Upper lobe of left lung (tissue), 6 donors: ENCODE results near the gene PLEKHG2. TPM values are rescaled to one million over a fixed set of nuclear protein-coding genes. Genes with fewer than 3 reads are reported as not detected.

Source experiments
- ATAC-seq, 2 donors: fragments of 200-7000 bp; cut with Tn5 transposase; one replicate each; pipeline ENCODE4 v1.9.1; 2022; ENCODE audit warnings: mild to moderate bottlenecking in 2 of 2, moderate library complexity in 2 of 2; ENCODE audit not compliant: low FRiP score in 2 of 2
- DNase-seq, 2 donors: peaks; one replicate each; pipeline ENCODE4 v3.0.0-alpha.2; 2019 to 2020
- H3K27ac ChIP-seq, 4 donors: fragments of 200-600 bp; sonication (generic); one replicate each; pipeline ENCODE4 v1.5.1; 2016 to 2019
- H3K27me3 ChIP-seq, 4 donors: fragments of 200-600 bp; sonication (generic); one replicate each; pipeline ENCODE4 v1.5.1; 2017 to 2019
- H3K36me3 ChIP-seq, 4 donors: fragments of 200-600 bp; sonication (generic); one replicate each; pipeline ENCODE4 v1.5.1; 2016 to 2019
- H3K4me1 ChIP-seq, 4 donors: fragments of 200-600 bp; sonication (generic); one replicate each; pipeline ENCODE4 v1.5.1; 2018 to 2019
- H3K4me3 ChIP-seq, 4 donors: fragments of 200-600 bp; sonication (generic); one replicate each; pipeline ENCODE4 v1.5.1; 2017 to 2019; ENCODE audit warnings: mild to moderate bottlenecking in 2 of 4, moderate library complexity in 1 of 4
- H3K9me3 ChIP-seq, 4 donors: fragments of 200-600 bp; sonication (generic); one replicate each; pipeline ENCODE4 v1.5.1; 2018 to 2019
- EP300 ChIP-seq, 4 donors: sonication (generic); formaldehyde crosslinking; IDR thresholded peaks; one replicate each; pipeline ENCODE4 v1.5.1; 2017; ENCODE audit warnings: antibody characterized with exemption in 4 of 4, control low read depth in 2 of 4
- POLR2A ChIP-seq, 4 donors: fragments of 450-650 bp; IDR thresholded peaks; one replicate each; pipeline ENCODE4 v1.5.1; 2016 to 2017; ENCODE audit warnings: antibody characterized with exemption in 4 of 4, mild to moderate bottlenecking in 2 of 4
- POLR2AphosphoS5 ChIP-seq, 2 donors: sonication (generic); formaldehyde crosslinking; IDR thresholded peaks; one replicate each; pipeline ENCODE4 v1.5.1; 2017; ENCODE audit warnings: antibody characterized with exemption in 2 of 2
- WGBS, 2 donors: methylation state at CpG; one replicate each; pipeline ENCODE4 v1.1.5; 2017 to 2018; 5-methylcytosine and 5-hydroxymethylcytosine counted together
- total RNA-seq, 6 donors: library from RNA; depleted of rRNA in 4 of 6; stranded (reverse); fragments of >200 nt in 4 of 6; gene quantifications; one replicate each; pipeline versions ENCODE4 v1.1.0 to v1.2.1, GENCODE V29; 2016 to 2021
- TF ChIP-seq, protein P1 (sequence below), 6 experiments: fragments of 450-650 bp in 4 of 6; fragments of 200-600 bp in 2 of 6; sonication (generic) in 2 of 6; IDR thresholded peaks; one replicate each; pipeline ENCODE4 v1.5.1; 2016 to 2019; ENCODE audit warnings: antibody characterized with exemption in 6 of 6
- donor health status: DM: no; HTN: no; CAD: no; lungs with moderate emphysema.
- donor health status: DM: no; HTN: yes; CAD: no; lungs with severe emphysema.

Gene PLEKHG2
- total RNA-seq, 6 donors from 2014 or later: 15.8 to 48.1 (median 29.0) TPM

DNA sequence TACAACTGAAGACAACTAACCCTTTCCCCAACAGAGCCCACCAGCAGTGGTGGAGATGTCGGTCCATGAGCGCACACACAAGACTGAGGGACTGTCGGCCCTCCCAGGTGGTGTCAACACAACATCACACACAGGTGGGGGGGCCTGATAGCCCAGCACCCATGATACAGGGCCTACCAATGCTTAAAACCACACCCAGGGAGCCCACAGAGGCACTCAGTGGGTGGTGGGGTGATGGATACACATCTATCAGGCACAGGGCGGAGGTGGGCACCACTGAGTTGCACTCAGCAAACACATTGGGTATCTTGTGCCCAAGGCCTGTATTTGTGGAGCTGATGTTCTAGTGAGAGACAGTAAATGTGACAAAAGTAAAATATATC lies 12.8 kb upstream of the PLEKHG2 start:
- no peak overlapping the region for H3K4me3 ChIP-seq
- DNase-seq: no peak
- 91 to 100% methylated on average over 4 of the region's 4 CpGs for WGBS, 2 donors
- H3K36me3 ChIP-seq: peaks cover 0 to 28% (median 9%) of the 10 kb centered on the region in 4 donors
- H3K27me3 ChIP-seq: no peaks in the 10 kb centered on the region
- H3K4me1 ChIP-seq: peaks cover 47 to 70% (median 55%) of the 10 kb centered on the region in 4 donors
- ATAC-seq: no peak
- peak overlapping the region; percentile 94 to 100 (median 96) for H3K27ac ChIP-seq
- no peaks in the 10 kb centered on the region for H3K9me3 ChIP-seq
- TF ChIP-seq POLR2AphosphoS5 (IDR thresholded peaks at IDR 0.05) (no peak), EP300 (IDR thresholded peaks at IDR 0.05) (no peak)
- TF ChIP-seq, protein P1, sequence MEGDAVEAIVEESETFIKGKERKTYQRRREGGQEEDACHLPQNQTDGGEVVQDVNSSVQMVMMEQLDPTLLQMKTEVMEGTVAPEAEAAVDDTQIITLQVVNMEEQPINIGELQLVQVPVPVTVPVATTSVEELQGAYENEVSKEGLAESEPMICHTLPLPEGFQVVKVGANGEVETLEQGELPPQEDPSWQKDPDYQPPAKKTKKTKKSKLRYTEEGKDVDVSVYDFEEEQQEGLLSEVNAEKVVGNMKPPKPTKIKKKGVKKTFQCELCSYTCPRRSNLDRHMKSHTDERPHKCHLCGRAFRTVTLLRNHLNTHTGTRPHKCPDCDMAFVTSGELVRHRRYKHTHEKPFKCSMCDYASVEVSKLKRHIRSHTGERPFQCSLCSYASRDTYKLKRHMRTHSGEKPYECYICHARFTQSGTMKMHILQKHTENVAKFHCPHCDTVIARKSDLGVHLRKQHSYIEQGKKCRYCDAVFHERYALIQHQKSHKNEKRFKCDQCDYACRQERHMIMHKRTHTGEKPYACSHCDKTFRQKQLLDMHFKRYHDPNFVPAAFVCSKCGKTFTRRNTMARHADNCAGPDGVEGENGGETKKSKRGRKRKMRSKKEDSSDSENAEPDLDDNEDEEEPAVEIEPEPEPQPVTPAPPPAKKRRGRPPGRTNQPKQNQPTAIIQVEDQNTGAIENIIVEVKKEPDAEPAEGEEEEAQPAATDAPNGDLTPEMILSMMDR (IDR thresholded peaks at IDR 0.05): no peak

DNA sequence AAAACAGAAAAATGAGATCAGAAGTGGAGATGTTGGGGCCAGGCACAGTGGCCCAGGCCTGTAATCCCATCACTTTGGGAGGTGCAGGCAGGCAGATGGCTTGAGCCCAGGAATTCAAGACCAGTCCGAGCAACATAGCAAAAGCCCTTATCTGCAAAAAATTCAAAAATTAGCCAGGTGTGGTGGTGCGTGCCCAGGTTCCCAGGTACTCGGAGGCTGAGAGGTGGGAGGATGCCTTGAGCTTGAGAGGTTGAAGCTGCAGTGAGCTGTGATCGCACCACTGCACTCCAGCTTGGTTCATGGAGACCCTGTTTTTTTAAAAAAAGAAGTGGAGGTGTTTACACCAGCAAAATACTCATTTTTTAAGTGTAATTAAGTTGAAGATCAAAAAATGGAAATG lies 12.4 kb upstream of the PLEKHG2 start:
- ATAC-seq (no peak), DNase-seq (no peak)
- no peaks in the 10 kb centered on the region for H3K9me3 ChIP-seq
- H3K27me3 ChIP-seq: no peaks in the 10 kb centered on the region
- TF ChIP-seq, protein P1 (IDR thresholded peaks at IDR 0.05): no peak
- TF ChIP-seq POLR2A (IDR thresholded peaks at IDR 0.05) (no peak), POLR2AphosphoS5 (IDR thresholded peaks at IDR 0.05) (no peak), EP300 (IDR thresholded peaks at IDR 0.05) (no peak)
- WGBS, 2 donors: 78 to 84% methylated on average over 4 of the region's 4 CpGs
- peaks cover 0 to 24% (median 5%) of the 10 kb centered on the region in 4 donors for H3K36me3 ChIP-seq
- H3K27ac ChIP-seq: peak overlapping the region; percentile 94 to 100 (median 96)
- peaks cover 51 to 74% (median 59%) of the 10 kb centered on the region in 4 donors for H3K4me1 ChIP-seq
- no peak overlapping the region for H3K4me3 ChIP-seq

DNA sequence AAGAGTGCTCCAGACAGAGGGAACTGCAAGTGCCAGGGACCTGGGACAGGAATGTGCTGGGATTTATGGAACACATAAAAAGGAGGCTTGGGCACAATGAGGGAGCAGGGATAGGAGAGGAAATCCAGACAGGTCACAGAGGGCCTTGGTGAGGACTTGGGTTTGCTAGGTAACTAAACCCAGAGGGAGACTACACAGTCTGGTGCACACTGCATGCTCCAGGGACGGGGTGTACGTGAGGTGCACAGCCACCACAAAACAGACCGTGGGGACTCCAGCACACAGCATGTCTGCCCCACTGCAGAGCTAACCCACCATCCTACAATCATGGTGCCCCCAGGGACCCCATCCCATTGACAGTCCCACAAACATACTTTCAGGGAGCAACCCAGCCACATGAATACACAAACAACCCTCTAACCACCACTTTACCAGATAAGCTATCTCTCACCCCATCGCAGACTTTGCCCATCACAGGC lies 11.4 kb upstream of the PLEKHG2 start:
- ATAC-seq (no peak), DNase-seq (no peak)
- TF ChIP-seq, protein P1 (IDR thresholded peaks at IDR 0.05): no peak
- TF ChIP-seq POLR2A (IDR thresholded peaks at IDR 0.05) (no peak), POLR2AphosphoS5 (IDR thresholded peaks at IDR 0.05) (no peak), EP300 (IDR thresholded peaks at IDR 0.05) (no peak)
- H3K36me3 ChIP-seq: peaks cover 0 to 14% (median 3%) of the 10 kb centered on the region in 4 donors
- H3K27ac ChIP-seq: peak overlapping the region; percentile 99 to 100 (median 100)
- peaks cover 60 to 85% (median 70%) of the 10 kb centered on the region in 4 donors for H3K4me1 ChIP-seq
- 71% methylated on average over 4 of the region's 4 CpGs for WGBS, 2 donors
- no peaks in the 10 kb centered on the region for H3K9me3 ChIP-seq
- H3K27me3 ChIP-seq: no peaks in the 10 kb centered on the region
- H3K4me3 ChIP-seq: no peak overlapping the region

DNA sequence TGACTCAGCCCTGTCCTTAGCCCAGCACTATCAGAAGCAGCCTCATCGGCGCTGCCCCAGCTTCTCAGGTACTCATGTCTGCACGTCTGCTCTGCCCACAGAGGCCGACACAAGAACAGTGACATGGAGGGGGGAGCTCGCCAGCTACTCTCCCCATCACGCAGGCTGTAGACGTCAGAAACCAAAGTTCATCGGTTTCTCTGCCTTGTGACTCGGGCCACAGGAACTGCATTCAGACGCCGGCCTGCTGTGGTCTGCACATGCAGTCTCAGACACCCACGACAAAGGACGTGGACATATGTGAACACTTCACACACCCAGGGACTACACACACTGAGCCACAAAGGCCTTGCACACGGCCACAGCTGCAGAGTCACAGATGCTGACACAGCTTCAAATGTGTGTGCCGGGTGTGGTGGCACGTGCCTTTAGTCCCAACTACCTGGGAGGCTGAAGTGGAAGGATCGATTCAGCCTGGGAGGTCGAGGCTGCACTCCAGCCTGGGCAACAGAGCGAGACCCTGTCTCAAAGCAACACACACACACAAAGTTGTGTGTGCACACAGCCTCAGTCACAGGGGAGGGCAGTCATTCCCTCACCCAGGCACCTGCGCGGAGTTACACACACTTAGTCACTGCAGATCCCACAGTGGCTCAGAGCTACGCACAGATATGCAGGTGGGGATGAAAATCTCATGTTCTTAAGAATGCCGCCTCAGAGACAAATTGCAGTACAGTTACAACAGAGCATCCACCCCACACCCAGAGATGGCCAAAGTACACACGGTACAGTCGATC lies 10.7 kb upstream of the PLEKHG2 start:
- Histone ChIP-seq H3K4me3 (peak overlapping the region in 2 of 4 donors; percentile 47 to 53), H3K27ac (peak overlapping the region; percentile 99 to 100 (median 100)), H3K27me3 (no peaks in the 10 kb centered on the region), H3K36me3 (peaks cover 0 to 9% (median 2%) of the 10 kb centered on the region in 4 donors), H3K9me3 (no peaks in the 10 kb centered on the region), H3K4me1 (peaks cover 60 to 86% (median 71%) of the 10 kb centered on the region in 4 donors)
- no peak for ATAC-seq
- DNase-seq: peak in 1 of 2 donors; percentile 85
- 56 to 61% methylated on average over 12 to 24 of the region's 25 CpGs for WGBS, 2 donors
- peak in 3 of 4 donors; percentile 18 to 74 (median 62) for TF ChIP-seq EP300 (IDR thresholded peaks at IDR 0.05)
- TF ChIP-seq, protein P1 (IDR thresholded peaks at IDR 0.05): peak in 1 of 6 experiments; percentile 3
- peak in 2 of 4 donors; percentile 31 to 87 for TF ChIP-seq POLR2A (IDR thresholded peaks at IDR 0.05)
- TF ChIP-seq POLR2AphosphoS5 (IDR thresholded peaks at IDR 0.05): peak; percentile 70 to 82
